Ureter (tissue), 1 donor: Measurements from ENCODE around the gene SLC6A7. TPM values are rescaled to one million over a fixed set of nuclear protein-coding genes. Genes with fewer than 3 reads are reported as not detected.

Source experiments
- DNase-seq: peaks from one replicate; pipeline ENCODE4 v3.0.0-alpha.2; 2020; ENCODE audit warnings: low spot score
- total RNA-seq: library from RNA; stranded (reverse); gene quantifications from one replicate; pipeline ENCODE4 v1.2.4, GENCODE V29; 2023
- donor health status: DM: yes; HTN: yes; CAD: no.

SLC6A7 gene
- total RNA-seq, 1 donor from 2014 or later, result 0.10 TPM

DNA sequence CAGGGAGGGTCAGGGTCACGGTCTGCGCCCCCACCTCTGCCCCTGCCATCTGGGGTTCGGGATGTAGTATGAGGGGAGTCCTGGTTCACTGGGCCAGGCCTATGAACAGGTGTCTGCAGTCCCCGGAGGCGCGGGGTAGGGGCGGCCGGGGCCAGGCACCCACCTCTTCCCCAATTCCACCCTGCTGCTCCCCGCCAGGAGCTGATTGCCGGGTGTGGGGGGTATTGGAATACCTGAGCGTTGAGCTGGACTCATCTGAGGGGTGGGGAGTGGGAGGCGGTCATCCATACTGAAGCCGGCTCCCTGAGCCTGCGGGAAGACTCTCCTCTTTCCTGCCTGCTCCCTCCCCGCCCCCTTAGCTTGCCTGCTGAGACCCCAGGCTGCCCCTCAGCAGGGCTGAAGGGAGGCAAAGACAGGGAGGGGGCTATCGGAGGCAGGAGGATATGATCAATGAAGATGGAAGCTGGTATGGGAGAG lies 679 bp downstream of the SLC6A7 start:
- no peak for DNase-seq

DNA sequence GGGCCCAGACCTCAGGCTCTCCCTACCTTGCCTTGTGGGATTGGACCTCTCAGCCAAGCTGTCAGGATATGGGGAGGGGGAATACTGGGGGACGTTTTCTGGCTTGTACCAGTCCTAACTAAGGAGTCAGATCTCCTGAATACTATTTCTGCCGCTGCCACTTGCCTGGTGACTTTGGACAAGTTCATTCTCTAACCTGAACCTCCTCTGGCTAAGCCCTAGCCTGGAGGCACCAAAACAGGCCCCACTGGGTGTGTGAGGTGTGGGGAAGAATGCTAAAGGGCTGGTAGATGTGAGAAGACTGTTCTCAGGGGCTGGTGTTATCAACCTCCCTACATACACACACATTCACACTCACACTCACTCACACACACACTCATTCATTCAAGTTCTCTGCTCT lies 1.1 kb downstream of the SLC6A7 start:
- DNase-seq, result no peak

DNA sequence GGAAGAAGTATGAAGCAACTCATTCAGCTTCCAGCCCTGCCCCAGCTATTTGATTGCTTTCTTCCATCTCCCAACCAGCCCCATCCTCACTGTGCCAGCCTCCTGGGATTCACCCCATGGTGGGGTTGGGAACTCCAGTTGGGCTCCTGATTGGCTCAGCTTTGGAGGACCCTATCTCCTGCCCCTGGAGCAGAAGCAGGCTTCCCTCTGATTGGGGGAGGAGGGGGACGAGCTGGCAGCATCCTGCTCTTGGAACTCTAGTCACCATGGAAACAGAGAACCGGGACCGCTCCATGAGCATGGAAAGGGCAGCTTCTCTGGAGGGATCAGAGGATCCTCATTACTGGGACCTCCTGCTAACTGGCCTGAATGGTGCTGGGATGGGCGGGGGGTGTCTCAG lies 2.6 kb downstream of the SLC6A7 start:
- no peak for DNase-seq

DNA sequence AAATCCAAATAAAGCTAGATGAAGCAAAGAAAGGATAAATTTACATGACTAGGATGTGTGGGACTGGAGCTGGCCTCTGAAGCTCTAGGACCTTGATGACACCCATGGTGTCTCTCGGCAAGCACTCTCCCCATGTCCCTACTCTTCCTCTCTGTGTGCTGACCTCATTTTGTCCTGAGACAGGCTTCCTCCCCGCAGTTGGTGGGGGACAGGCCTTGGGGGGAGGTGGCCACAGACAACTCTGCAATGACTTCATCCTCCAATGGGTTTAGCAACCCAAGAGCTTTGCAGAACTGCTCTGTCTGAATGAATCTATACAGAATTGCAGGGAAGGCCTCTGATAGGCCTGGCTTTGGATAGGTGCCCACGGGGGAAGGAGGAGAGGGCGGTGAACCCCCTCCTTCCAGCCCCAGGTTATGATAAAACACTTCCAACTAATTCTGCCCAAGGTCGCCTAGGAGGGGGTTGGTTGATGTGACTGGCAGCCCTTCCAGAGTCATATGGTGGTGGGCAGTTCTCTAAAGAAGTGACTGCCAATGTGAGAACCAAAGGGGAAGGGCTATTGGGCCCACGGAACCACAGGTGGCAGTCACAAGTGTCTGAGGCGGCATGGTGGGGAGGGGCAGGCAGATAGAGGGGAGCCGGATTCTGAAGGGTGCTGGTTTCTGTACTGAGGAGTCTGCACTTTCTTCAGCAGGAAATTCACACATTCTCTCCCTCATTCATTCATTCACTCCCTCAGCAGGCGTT lies 6.0 kb downstream of the SLC6A7 start:
- no peak for DNase-seq

DNA sequence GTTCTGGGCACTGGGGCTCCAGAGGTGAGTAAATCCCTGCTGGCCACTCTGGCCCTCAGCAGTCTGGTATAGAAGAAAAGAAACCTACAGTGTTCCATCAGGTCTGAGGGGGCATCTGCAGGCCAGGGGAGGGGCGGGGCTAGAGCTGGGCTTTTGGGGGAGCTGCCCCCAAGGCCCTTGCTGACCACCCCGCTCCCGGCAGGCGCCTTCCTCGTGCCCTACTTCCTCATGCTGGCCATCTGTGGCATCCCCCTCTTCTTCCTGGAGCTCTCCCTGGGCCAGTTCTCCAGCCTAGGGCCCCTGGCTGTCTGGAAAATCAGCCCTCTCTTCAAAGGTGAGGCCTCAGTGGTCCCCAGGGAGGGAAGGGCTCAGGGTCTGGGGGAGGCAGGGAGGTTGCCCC lies 6.7 kb downstream of the SLC6A7 start:
- DNase-seq, result no peak

DNA sequence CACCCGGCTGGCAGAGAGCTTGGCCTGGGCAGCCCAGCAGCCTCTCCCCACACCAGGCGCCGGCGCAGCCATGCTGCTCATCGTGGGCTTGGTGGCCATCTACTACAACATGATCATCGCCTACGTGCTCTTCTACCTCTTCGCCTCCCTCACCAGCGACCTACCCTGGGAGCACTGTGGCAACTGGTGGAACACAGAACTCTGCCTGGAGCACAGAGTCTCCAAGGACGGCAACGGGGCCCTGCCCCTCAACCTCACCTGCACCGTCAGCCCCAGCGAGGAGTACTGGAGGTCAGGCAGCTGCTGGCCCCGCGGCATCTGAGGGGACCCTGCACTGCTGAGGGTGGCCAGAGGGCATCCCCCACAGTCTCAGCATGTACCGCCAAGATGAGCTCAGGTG lies 7.1 kb downstream of the SLC6A7 start:
- no peak for DNase-seq

DNA sequence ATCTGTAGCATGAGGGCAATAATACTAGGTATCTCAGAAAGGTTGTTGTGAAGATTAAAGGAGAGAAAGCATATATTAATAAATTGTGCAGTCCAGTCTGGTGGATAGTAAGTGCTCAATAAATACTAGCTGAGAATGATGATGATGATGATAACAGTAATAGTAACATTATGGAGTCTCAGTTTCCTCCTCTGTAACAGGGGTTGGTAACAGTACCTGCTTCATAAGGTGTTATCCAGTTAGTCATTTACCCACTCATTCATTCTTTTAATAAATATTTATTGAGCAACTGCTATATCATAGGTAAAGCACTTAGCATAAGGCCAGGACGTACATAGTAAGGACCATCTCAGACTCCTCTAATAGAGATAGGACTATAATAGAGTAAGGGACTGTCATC lies 7.6 kb downstream of the SLC6A7 start:
- DNase-seq, result no peak

DNA sequence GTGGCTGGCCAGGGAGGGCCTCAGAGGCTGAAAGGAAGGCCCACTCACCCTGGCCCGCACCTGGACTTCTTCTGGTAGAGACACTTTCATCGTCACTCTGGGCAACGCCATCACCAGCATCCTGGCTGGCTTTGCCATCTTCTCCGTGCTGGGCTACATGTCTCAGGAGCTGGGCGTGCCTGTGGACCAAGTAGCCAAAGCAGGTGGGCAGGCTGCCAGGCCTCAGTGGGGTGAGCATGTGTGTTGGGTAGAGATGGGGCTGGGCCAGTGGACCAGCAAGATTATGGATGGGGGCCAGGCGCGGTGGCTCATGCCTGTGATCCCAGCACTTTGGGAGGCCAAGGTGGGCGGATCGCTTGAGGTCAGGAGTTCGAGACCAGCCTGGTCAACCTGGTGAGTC lies 12.6 kb downstream of the SLC6A7 start:
- no peak for DNase-seq

DNA sequence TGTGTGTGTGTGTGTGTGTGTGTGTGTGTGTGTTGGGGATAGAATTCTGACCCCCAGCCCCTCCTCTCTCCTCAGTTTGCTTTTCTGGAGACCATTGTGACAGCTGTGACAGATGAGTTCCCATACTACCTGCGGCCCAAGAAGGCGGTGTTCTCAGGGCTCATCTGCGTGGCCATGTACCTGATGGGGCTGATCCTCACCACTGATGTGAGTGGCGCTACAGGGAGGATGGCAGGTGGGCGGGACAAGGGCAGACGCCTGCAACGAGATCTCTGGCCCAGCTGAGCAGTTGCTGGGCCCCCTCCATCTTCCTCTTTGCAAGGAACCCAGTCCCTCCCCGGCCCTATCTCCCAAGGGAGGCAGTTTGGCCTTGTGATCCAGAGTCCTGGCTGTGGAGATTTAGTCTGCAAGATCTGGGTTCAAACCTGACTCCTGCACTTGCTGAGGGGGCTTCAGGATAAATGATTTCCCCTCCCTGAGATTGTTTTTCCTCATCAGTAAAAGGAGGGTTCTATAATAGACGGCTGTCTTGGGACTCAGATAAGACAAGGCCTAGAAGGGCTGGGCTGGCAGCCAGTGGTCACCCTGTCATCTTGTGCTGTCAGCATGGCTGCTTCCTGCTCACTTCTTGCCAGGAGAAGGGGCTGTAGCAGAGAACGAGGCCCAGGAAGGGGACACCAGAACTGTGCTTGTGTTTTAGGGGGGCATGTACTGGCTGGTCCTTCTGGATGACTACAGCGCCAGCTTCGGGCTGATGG lies 14.1 kb downstream of the SLC6A7 start:
- no peak for DNase-seq

DNA sequence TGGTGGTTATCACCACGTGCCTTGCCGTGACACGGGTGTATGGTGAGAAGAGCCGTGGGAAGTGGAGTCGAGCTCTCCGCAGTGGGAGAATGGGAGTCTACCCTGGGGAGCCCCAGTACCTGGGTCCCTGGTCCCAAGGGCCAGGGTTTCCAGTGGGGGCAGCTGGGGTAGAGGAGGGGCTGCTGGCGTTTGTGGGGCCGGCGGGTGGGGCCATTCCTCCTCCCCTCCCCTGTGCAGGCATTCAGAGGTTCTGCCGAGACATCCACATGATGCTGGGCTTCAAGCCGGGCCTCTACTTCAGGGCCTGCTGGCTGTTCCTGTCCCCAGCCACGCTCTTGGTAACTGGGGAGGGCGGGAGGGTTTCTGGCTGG lies 14.7 kb downstream of the SLC6A7 start:
- DNase-seq, result no peak

DNA sequence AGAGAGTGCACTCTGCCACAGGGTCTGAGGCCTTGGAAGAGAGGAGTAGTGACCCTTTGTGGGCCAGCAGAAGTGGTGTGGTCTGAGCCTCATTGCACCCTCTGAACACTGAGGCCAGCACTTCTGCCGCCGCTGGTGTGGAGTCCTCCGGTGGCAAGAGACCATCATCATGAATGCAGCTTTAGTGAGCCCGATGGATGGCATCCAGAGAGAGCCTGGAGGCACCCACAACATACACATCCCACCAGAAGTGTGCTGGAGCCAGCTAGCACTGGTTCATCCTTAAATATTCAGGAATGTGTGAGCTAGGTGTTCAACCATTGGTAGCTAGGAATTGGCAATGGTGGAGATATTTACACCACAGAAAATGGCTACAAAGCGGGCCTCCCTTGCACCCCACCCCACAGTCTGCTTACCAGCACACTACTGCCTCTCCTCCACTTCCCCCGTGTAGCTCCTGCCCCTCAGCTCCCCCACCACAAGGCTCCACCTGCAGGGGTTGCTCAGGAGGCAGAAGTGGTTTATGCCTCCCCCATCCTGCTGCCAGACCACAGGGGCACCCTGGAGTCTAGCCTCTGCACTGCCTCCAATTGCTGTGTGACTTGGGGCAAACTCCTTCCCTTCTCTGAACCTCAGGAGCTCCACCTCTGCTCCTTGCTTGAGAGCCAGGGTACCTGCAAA lies 16.4 kb downstream of the SLC6A7 start:
- DNase-seq, result no peak

DNA sequence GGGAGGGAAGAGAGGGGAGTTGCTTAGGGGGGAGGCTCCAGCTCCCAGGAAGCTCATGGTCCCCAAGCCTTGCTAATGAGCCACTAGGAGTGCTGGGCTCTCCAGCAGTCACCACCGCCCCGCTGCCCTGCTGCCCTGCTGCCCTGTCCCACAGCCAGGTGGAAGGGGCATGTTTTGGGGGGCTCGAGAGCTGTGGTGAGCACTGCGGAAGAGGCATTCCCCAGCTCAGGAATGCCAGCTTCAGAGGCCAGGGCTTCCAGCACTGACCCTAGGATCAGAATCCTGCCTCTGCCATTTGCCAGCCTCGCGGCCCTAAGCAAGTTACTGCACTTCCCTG lies 16.9 kb downstream of the SLC6A7 start:
- DNase-seq, result no peak

DNA sequence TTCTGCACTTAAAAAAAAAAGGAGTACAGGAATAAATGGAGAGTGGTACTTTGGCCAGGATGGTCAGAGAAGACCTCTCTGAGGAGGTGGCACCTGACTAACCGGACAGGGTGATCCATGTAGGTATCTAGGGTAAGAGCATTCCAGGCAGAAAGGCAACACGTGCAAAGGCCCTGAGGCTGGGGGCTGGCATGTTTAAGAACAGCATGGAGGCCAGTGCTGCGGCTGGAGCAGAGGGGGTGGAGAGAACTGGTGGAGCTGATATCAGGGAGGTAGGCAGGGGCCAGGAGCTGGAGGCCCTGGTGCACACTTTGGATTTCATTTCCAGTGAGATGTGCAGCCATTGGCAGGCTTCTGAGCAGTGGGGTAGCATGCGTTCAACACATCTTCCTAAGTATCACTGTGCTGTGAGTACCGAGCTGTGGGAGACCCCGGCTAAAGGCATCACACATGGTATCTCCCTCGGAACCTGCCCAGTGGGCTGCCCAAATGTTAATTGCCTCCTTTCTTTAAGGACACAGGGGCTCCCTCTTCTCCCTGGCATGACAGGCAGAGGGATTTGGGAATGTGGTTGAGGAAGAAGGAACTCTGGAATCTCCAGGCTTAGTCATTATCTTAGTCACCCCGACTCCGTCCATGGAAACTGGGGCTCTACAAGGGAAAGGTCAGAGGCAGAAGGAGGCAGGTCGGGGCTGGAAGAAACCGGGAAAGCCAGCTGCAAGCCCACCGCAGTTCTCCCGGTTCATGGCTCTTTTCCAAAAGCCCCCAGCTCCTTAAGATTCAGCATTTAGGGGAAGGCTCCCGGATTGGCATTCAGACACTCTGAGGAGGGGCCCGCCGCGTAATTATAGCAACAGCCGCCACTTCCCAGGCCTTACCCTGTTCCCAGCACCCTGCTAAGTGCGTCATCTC lies 18.6 kb downstream of the SLC6A7 start:
- DNase-seq, result no peak

DNA sequence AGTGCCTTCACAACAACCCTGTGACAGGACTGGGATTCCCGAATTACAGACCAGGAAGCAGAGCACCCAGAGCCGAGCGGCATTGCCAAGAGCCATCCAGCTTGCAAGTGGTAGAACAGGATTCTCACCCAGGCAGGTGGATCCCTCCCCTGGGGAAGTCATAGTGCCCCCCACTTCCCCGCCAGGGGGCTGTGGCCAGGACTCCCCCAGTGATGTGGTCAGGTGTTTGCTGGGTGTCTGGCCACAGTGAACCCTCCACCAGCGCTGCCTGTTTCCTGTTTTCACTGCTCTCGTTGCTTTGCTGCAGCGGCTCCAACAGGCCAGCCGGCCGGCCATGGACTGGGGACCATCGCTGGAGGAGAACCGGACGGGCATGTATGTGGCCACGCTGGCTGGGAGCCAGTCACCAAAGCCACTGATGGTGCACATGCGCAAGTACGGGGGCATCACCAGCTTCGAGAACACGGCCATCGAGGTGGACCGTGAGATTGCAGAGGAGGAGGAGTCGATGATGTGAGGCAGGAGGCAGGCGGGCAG lies 19.3 kb downstream of the SLC6A7 start:
- peak; percentile 76 for DNase-seq

DNA sequence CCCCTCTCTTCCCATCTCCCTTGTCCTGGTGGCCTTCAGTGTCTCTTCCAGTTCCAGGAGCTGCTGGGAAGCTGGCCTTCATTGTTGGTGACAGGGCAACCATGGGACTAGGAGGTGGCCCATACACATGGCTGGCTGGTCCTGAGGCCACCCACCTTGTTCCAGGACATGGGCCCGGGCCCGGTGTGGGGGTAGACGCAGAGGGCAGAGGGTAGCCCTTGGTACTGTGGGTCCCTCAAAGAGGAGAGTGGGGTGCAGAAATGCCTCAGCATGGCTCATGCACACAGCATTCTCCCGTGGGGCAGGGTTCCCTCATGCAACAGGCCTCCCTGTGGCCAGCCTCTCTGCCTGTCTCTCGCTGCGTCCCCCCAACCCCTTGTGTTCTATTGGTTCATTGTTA lies 20.8 kb downstream of the SLC6A7 start:
- no peak for DNase-seq

DNA sequence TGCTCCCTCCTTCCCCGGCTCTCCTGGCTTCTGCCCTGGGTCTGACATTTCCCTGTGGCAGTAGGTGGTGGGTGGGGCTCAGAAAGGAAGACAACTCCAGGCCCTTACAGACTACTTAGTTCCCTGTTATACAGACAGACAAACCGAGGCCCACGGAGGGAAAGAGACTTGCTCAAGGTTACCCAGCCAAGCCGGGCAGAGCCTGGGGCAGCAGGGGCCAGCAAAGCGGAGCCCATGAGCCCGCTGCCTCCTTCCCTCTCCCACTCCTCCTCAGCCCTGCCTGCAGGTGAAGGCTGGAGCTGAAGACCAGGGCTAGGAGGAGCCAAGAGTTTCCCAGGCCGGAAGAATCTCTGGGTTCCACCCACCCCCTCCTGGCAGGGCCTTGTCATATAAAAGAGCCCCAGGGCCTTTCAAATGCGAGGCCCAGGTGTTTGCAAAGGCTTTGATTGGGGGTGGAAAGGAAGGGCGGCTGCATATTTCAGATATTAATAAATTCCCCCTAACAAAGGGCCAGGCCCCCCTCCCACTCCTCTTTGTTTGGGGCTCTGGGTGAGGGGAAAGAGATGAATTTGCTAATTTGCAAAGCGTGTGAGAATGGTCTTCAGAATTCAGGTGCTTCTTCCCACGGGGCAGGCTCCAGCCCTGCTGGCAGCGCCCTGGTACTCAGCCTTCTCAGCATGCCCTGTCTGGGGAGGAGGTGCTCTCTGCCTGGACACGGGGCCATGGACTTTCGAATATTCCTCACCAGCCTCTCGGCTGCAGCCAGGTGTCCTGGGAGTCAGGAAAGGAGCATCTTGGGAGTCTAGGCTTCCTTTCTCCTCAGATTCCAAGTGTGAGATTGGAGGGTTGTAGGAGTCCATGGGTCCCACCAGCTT lies 21.5 kb downstream of the SLC6A7 start:
- no peak for DNase-seq

DNA sequence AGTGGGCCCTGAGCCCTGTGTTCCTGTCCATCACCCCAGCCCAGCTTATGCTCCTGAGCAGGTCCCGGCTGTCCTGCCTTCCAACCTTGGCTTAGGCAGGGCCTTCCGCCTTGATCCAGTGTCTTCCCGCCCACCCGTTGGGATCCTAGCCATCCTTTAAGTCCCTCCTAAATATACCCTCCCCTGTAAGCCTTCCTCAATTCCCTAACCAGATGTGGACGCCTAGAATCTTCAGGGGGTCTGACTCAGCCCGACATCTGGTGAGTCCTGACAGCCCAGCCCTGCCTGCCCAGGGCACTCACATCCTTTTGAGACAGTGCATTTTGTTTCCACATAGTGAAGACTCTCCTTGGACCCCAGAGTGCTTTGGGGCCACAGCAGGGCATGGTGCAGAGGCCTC lies 23.7 kb downstream of the SLC6A7 start:
- DNase-seq, result no peak

DNA sequence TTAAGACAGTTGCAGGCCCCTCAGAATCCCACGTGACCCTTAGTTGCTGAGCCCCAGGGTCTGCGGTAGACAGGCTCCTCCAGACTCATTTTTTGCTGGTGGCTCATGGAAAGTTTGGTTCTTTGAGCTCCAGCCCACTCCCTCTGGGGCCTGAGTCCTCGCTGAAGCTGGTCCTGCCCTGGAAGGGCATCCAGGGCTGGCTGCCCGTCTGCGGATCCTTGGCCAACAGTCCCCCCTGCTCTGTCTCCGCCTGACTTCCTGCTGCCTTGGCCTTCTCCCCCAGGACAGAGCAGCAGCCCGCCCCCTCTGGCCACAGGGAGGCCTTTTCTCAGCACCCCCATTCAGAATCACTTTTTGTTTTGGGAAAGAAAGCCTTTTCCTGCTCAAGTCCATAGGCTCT lies 24.4 kb downstream of the SLC6A7 start:
- no peak for DNase-seq

DNA sequence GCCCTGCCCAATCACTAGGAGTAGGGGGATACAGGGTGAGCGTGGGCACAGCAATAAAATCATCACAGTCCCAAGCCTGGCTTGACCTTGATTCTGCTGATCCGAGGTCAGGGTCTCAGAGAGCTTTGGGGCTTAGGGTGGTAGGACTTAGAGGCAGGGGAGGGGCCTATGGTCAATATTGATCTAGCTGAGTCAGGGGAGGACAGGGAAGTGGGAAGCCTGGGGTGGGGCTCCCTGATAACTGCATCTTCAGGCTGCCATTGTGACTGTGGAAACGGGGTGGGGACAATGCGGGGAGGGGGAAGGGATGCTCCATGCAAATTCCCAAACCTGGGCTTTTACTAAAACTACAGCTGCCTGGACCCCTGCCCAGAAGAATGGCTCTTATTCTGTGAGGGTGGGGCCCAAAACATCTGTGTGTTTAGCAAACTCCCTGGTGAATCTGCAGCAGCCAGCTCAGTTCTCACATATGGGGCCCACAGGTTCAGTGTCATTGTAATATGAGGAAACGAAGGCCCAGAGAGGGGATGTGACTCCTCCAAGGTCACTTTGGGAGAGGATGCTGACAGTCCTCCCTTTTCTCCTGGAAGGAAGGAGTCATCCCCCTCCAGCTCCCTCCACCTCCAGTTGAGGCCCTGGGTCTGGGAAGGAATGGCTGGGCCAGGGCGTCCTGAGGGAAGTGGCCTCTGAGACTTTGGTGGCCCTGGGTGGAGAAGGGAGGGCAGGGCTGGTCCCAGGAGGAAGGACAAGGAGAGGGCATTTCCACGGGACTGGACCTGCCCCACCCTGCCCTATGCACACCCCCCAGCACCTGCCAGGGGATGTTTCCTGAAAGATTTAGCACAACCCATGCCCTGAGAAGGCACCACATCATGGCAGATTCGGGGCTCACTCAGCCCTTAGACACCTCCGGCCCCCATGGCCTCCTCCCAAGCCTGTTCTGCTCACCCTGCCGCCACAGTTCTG lies 26.4 kb downstream of the SLC6A7 start:
- DNase-seq, result no peak
